Hematopoietic multipotent progenitor cell treated with erythropoietin and hydrocortisone succinate and interleukin-3 and kit ligand, for 17 days (in vitro differentiated cells): ENCODE results near the gene KCNIP3.
"Not testable (repeated sequence)": the region's sequence is repeated elsewhere in the genome, so short reads cannot be mapped to it uniquely, and the experiment has no call there.

ENCODE experiments used
- DNase-seq: peaks from one replicate; pipeline ENCODE4 v3.0.0-alpha.2; 2015; ENCODE audit warnings: low spot score

The KCNIP3 gene

GRCh38 chr2:95386031-95386430 is 88.9 kb downstream of the KCNIP3 start:
- DNase-seq: no peak

DNA sequence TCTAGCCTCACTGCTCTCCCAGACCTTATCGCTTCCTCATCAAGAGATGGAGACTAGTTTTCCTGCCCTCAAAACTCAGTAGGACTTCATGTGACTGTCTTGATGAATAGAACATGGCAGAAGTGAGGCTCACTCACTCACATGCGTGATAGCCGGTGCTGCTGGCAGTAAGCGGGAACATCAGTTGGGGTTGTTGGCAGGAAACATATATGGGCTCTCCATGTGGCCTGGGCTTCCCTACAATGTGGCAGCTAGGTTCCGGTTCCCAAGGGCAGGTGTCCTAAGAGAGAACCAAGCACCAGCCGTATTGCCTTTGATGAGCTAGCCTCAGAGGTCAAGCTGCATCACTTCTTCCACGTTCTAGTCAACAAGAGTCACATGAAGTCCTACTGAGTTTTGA is 90.2 kb downstream of the KCNIP3 start:
- no peak for DNase-seq

- no peak for DNase-seq
These were observed 91.0 kb downstream of the KCNIP3 start for GRCh38 chr2:95388091-95388692.

DNA sequence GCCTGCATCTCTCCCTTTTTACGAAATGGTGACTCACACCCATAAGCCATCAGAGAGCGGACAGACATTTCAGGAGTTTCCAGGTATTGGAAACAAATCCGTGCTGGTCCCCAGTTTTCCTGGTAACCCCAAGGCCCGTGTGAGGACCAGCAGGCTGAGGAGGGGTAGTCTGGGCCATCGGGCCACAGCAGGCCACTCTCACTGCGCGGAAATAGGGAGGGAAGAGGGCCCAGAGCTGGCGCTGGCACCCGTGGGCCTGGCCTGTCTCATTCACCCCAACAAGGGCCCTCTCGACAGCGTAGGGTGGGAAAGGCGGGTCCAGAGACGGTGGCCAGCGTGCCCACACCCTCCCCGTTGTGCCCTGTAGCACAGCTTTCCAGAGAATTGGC is 91.7 kb downstream of the KCNIP3 start:
- no peak for DNase-seq

- peak; percentile 30 for DNase-seq
These were observed 92.3 kb downstream of the KCNIP3 start for GRCh38 chr2:95389245-95390119.

- DNase-seq: no peak
These were observed 93.2 kb downstream of the KCNIP3 start for GRCh38 chr2:95390272-95390880.

- DNase-seq: no peak
These were observed 93.8 kb downstream of the KCNIP3 start for GRCh38 chr2:95390881-95391321.

DNA sequence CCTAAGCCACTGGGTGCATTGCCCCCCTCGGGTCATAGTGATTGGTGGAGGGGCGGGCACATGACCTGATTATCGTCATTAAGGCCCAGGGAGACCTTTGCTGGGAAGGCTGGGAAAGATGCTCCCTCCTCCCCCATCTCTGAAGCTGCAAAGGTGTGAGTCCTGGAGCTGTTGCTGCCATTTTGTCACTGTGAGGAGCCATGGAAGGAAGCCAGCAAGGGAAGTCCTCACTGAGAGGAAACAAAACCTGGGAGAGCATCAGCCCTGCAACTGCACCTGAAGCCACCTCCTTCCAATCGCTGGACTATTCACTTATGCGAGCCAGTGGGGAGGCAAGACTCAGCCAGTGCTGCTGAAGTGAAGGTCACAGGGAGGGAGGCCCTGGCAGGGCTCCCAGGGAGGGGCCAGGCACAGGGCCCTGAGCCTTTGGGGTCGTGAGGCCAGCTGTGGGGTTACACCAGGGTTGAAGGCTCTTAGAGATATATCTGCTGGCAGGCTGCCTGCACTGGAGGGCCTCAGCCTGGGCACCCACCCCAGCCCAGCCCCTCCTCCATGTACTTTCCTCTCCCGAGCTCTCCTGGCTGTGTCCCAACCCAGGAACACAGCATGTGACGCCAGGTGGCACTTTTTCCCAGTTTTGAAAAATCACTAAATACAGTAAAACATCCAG is 94.6 kb downstream of the KCNIP3 start:
- no peak for DNase-seq

GRCh38 chr2:95392320-95392719 is 95.2 kb downstream of the KCNIP3 start:
- DNase-seq: no peak

GRCh38 chr2:95392730-95393455 is 95.7 kb downstream of the KCNIP3 start:
- no peak for DNase-seq

DNA sequence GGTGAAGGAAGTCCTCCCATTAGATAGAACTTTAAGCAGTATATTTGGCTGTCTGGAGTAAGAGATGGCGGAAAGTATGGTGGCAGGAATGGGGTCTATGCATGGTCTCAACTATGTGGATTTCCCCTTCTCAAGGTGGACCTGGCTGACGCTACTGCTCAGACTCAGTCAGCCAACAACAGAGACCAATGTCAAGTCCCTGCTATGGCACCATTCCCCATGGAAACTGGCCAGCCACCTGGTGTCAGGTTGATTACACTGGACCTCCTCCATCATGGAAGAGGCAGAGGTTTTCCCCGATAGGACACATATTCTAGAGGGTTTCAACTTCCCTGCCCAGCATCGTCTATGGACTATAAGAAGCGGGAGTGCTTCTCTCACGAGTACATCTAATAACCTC is 96.8 kb downstream of the KCNIP3 start:
- no peak for DNase-seq

- DNase-seq: no peak
These were observed 101.9 kb downstream of the KCNIP3 start for GRCh38 chr2:95399061-95399460.

GRCh38 chr2:95401480-95401879 is 104.3 kb downstream of the KCNIP3 start:
- DNase-seq: no peak

DNA sequence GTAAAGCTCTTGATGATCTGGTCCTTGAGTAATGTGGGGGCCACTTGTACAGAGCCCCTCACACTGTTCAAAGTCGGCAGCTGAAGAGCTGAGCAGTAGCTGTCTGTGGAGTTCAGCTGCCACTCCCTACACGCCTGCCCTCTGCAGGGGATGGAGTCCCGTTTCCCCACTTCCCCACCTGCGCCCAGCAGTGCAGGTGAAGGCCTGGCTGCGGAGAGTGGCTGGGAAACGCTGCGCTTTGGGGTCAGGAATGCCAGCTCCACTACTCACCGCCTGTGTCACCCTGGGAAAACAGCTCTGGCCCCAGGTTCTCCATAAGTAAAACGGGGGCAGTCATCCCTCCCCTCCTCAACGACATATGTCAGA is 104.8 kb downstream of the KCNIP3 start:
- not testable (repeated sequence) for DNase-seq

GRCh38 chr2:95402370-95403203 is 105.4 kb downstream of the KCNIP3 start, which contains the start of gene FAHD2A:
FAHD2A (plus strand) TSS chr2:95402708; CDS start chr2:95405559, 2,851 bp downstream.
- peak; percentile 84 for DNase-seq

- peak; percentile 25 for DNase-seq
These were observed 106.1 kb downstream of the KCNIP3 start for GRCh38 chr2:95403204-95403721.

GRCh38 chr2:95403824-95404223 is 106.7 kb downstream of the KCNIP3 start:
- DNase-seq: not testable (repeated sequence)

GRCh38 chr2:95404676-95405075 is 107.5 kb downstream of the KCNIP3 start:
- not testable (repeated sequence) for DNase-seq

GRCh38 chr2:95411239-95411638 is 114.1 kb downstream of the KCNIP3 start:
- not testable (repeated sequence) for DNase-seq

GRCh38 chr2:95414015-95414594 is 117.0 kb downstream of the KCNIP3 start:
- peak; percentile 50 for DNase-seq
